ENCODE results near the gene SPATA20.

The SPATA20 gene

GRCh38 chr17:50541402-50541715 is 5.6 kb upstream of the SPATA20 start:
- DNase-seq = no peak

- DNase-seq = peak; percentile 92
Observed at GRCh38 chr17:50541716-50542688, 5.0 kb upstream of the SPATA20 start.

GRCh38 chr17:50542795-50543774 is 3.9 kb upstream of the SPATA20 start:
- DNase-seq = no peak

- DNase-seq = no peak
Observed at GRCh38 chr17:50544516-50544915, 2.5 kb upstream of the SPATA20 start.

GRCh38 chr17:50545311-50545710 is 1.7 kb upstream of the SPATA20 start:
- DNase-seq = no peak

GRCh38 chr17:50546701-50547034 is 306 bp upstream of the SPATA20 start:
- no peak for DNase-seq

- DNase-seq = no peak
Observed at GRCh38 chr17:50547736-50548083, 736 bp downstream of the SPATA20 start.

- DNase-seq = no peak
Observed at GRCh38 chr17:50548831-50549230, 1.9 kb downstream of the SPATA20 start.

GRCh38 chr17:50549256-50549941 is 2.4 kb downstream of the SPATA20 start:
- DNase-seq = no peak

GRCh38 chr17:50549969-50550368 is 3.0 kb downstream of the SPATA20 start:
- DNase-seq = no peak

GRCh38 chr17:50550661-50551432 is 3.9 kb downstream of the SPATA20 start:
- DNase-seq = no peak

- DNase-seq = no peak
Observed at GRCh38 chr17:50551433-50551815, 4.5 kb downstream of the SPATA20 start.

GRCh38 chr17:50551884-50552283 is 4.9 kb downstream of the SPATA20 start:
- no peak for DNase-seq

- DNase-seq = no peak
Observed at GRCh38 chr17:50554201-50554600, 7.2 kb downstream of the SPATA20 start.

- no peak for DNase-seq
Observed at GRCh38 chr17:50556803-50557202, 9.8 kb downstream of the SPATA20 start.

- no peak for DNase-seq
Observed at GRCh38 chr17:50557630-50558029, 10.7 kb downstream of the SPATA20 start.

GRCh38 chr17:50558091-50558490 is 11.1 kb downstream of the SPATA20 start:
- no peak for DNase-seq

- DNase-seq = no peak
Observed at GRCh38 chr17:50558581-50558940, 11.6 kb downstream of the SPATA20 start.

- DNase-seq = no peak
Observed at GRCh38 chr17:50558941-50559614, 12.1 kb downstream of the SPATA20 start.

GRCh38 chr17:50559674-50560184 is 12.8 kb downstream of the SPATA20 start:
- DNase-seq = peak; percentile 65

GRCh38 chr17:50560185-50560824 is 13.3 kb downstream of the SPATA20 start, which contains the start of gene CACNA1G:
TSS of gene CACNA1G (plus strand) at chr17:50560715. CDS start at chr17:50561460, 745 bp downstream.
- DNase-seq = peak; percentile 92

Data from activated CD8-positive, alpha-beta memory T cell treated with anti-CD3 and anti-CD28 coated beads, Interleukin-2, amount 50 U/mL, for 48 hours (primary cell).